Frontal cortex (tissue), 4 donors: ENCODE data around the gene CASP3. TPM values are rescaled to one million over a fixed set of nuclear protein-coding genes. Genes with fewer than 3 reads are reported as not detected.
"Not testable (repeated sequence)": the region's sequence is repeated elsewhere in the genome, so short reads cannot be mapped to it uniquely, and the experiment has no call there.

Experiments used
- DNase-seq, 2 donors: peaks; one replicate each; pipeline ENCODE4 v3.0.0; 2012; ENCODE audit warnings: low spot score in 2 of 2
- FAIRE-seq: peaks from 2 replicates; lab custom pipeline; 2012; peaks lifted over from hg19 to GRCh38; lab: Jason Lieb, UNC
- total RNA-seq: library from RNA; depleted of rRNA; stranded (reverse); fragments of >200 nt; gene quantifications from one replicate; pipeline ENCODE4 v1.2.3, GENCODE V29; 2014
- donor health status: control.
- donor health status: control.
- donor health status: control.

The CASP3 gene
- total RNA-seq, 1 donor from 2014 or later, result 72.6 TPM

- FAIRE-seq (no peak), DNase-seq (no peak)
Measured at GRCh38 chr4:184666670-184667069, 17.4 kb upstream of the CASP3 start.

- FAIRE-seq (no peak), DNase-seq (no peak)
Measured at GRCh38 chr4:184664445-184665210, 15.4 kb upstream of the CASP3 start.

GRCh38 chr4:184662236-184662635, 13.0 kb upstream of the CASP3 start:
- DNase-seq, result no peak
- FAIRE-seq, result no peak

GRCh38 chr4:184660978-184661377, 11.7 kb upstream of the CASP3 start:
- FAIRE-seq (peak; percentile 51), DNase-seq (no peak)

GRCh38 chr4:184657820-184658219, 8.6 kb upstream of the CASP3 start:
- not testable (repeated sequence) for FAIRE-seq, DNase-seq

GRCh38 chr4:184657144-184657543, 7.9 kb upstream of the CASP3 start:
- DNase-seq, result no peak
- no peak for FAIRE-seq

- no peak for DNase-seq
- no peak for FAIRE-seq
Measured at GRCh38 chr4:184655889-184656869, 6.9 kb upstream of the CASP3 start.

- no peak for DNase-seq
- FAIRE-seq, result no peak
Measured at GRCh38 chr4:184653650-184654049, 4.4 kb upstream of the CASP3 start.

- FAIRE-seq, DNase-seq: not testable (repeated sequence)
Measured at GRCh38 chr4:184652681-184653080, 3.4 kb upstream of the CASP3 start.

GRCh38 chr4:184651899-184652298, 2.7 kb upstream of the CASP3 start:
- no peak for FAIRE-seq
- DNase-seq, result no peak

- no peak for FAIRE-seq
- no peak for DNase-seq
Measured at GRCh38 chr4:184649971-184650855, 966 bp upstream of the CASP3 start.

GRCh38 chr4:184648313-184649025, 778 bp downstream of the CASP3 start:
- DNase-seq (peak; percentile 33 to 49), FAIRE-seq (no peak)

GRCh38 chr4:184648054-184648312, 1.3 kb downstream of the CASP3 start:
- DNase-seq, result no peak
- no peak for FAIRE-seq

GRCh38 chr4:184647266-184648053, 1.8 kb downstream of the CASP3 start:
- FAIRE-seq (no peak), DNase-seq (no peak)

- DNase-seq, result no peak
- no peak for FAIRE-seq
Measured at GRCh38 chr4:184645904-184646610, 3.2 kb downstream of the CASP3 start.

GRCh38 chr4:184644553-184645307, 4.5 kb downstream of the CASP3 start:
- FAIRE-seq, result no peak
- DNase-seq, result no peak

GRCh38 chr4:184643731-184644130, 5.5 kb downstream of the CASP3 start:
- DNase-seq, result no peak
- FAIRE-seq, result no peak
